Measurements from ENCODE around the gene SPRTN.
A peak's percentile ranks its signal among the peaks of the same experiment; 100 is the strongest.

Gene SPRTN

GRCh38 chr1:231338270-231339128 is at the start of gene SPRTN:
Gene SPRTN (plus strand): TSS chr1:231338293. CDS start chr1:231338384, 91 bp downstream.
- no peak for DNase-seq

- no peak for DNase-seq
Measured at GRCh38 chr1:231295938-231296337, 42.2 kb upstream of the SPRTN start.

- no peak for DNase-seq
Measured at GRCh38 chr1:231301990-231302389, 36.1 kb upstream of the SPRTN start.

GRCh38 chr1:231310391-231310934 is 27.6 kb upstream of the SPRTN start:
- no peak for DNase-seq

- no peak for DNase-seq
Measured at GRCh38 chr1:231311720-231312431, 26.2 kb upstream of the SPRTN start.

- DNase-seq: no peak
Measured at GRCh38 chr1:231312432-231312788, 25.7 kb upstream of the SPRTN start.

- DNase-seq: no peak
Measured at GRCh38 chr1:231313661-231314060, 24.4 kb upstream of the SPRTN start.

- DNase-seq: peak; percentile 48
Measured at GRCh38 chr1:231315887-231316286, 22.2 kb upstream of the SPRTN start.

- DNase-seq: no peak
Measured at GRCh38 chr1:231317306-231318014, 20.6 kb upstream of the SPRTN start.

GRCh38 chr1:231318015-231318355 is 20.1 kb upstream of the SPRTN start:
- no peak for DNase-seq

- DNase-seq: no peak
Measured at GRCh38 chr1:231318568-231318967, 19.5 kb upstream of the SPRTN start.

- no peak for DNase-seq
Measured at GRCh38 chr1:231319080-231319479, 19.0 kb upstream of the SPRTN start.

GRCh38 chr1:231322880-231323530 is 15.1 kb upstream of the SPRTN start:
- no peak for DNase-seq

GRCh38 chr1:231324660-231325059 is 13.4 kb upstream of the SPRTN start:
- DNase-seq: no peak

GRCh38 chr1:231326248-231326647 is 11.8 kb upstream of the SPRTN start:
- DNase-seq: no peak

- no peak for DNase-seq
Measured at GRCh38 chr1:231327617-231328016, 10.5 kb upstream of the SPRTN start.

GRCh38 chr1:231329483-231329882 is 8.6 kb upstream of the SPRTN start:
- DNase-seq: no peak

GRCh38 chr1:231332761-231333160 is 5.3 kb upstream of the SPRTN start:
- no peak for DNase-seq

GRCh38 chr1:231334079-231334666 is 3.9 kb upstream of the SPRTN start:
- DNase-seq: no peak

GRCh38 chr1:231334952-231335351 is 3.1 kb upstream of the SPRTN start:
- DNase-seq: no peak

GRCh38 chr1:231335663-231336602 is 2.2 kb upstream of the SPRTN start:
- no peak for DNase-seq
